ENCODE results near the gene RXRB. TPM values are rescaled to one million over a fixed set of nuclear protein-coding genes. Genes with fewer than 3 reads are reported as not detected.

The RXRB gene
- total and polyA plus RNA-seq, 2 donors (not counting 1 experiment from before 2014, with no cell fraction given) = 88.3 to 99.9 TPM

- Histone ChIP-seq H3K4me1 (ENCODE audit: control insufficient read depth in 2 of 2, insufficient read depth in 2 of 2, low read length in 2 of 2) (peaks cover 23 to 42% of the 10 kb centered on the region in 2 donors), H3K9ac (ENCODE audit: low read length) (no peak overlapping the region), H3K27ac (ENCODE audit: low read length in 2 of 2) (no peak overlapping the region), H3K27me3 (replicated peaks in 1 of 4; ENCODE audit: control extremely low read depth in 1 of 4, control insufficient read depth in 3 of 4, insufficient read depth in 4 of 4, low read length in 3 of 4) (no peaks in the 10 kb centered on the region), H3K36me3 (replicated peaks in 1 of 2; ENCODE audit: control extremely low read depth in 1 of 2, control insufficient read depth in 1 of 2, extremely low read depth in 1 of 2, insufficient read depth in 2 of 2, low read length in 1 of 2) (peaks cover 0 to 51% of the 10 kb centered on the region in 2 experiments), H3K9me3 (ENCODE audit: control extremely low read depth in 1 of 3, control insufficient read depth in 2 of 3, insufficient read depth in 1 of 3, low read length in 2 of 3) (no peaks in the 10 kb centered on the region), H3K79me2 (ENCODE audit: control insufficient read depth, insufficient read depth, low read length) (peaks cover 51% of the 10 kb centered on the region), H3K4me2 (replicated peaks; ENCODE audit: low read depth, low read length, poor library complexity, severe bottlenecking) (peak overlapping the region; percentile 78), H2AFZ (ENCODE audit: insufficient read depth, low read depth, low read length, poor library complexity, severe bottlenecking) (no peak overlapping the region), H4K20me1 (ENCODE audit: control insufficient read depth, insufficient read depth, low read length, poor library complexity, severe bottlenecking) (peaks cover 25% of the 10 kb centered on the region), H3K4me3 (ENCODE audit: control extremely low read depth in 1 of 5, extremely low read depth in 1 of 5, insufficient read depth in 1 of 5, low read depth in 2 of 5, low read length in 4 of 5) (no peak overlapping the region)
- peaks cover 61% of the 10 kb centered on the region for H3K4me1 Mint-ChIP-seq
- 100% methylated on average over 3 of the region's 6 CpGs for WGBS (ENCODE audit: insufficient coverage)
- CTCF ChIA-PET = interaction anchor here (0.7 to 2.5 kb wide), 15 partner anchors 9 to 206 kb away, joined by 3 to 14 read pairs (median 4); partner anchors contain the start of genes HLA-DOA, RING1, RPS18 and VPS52
- TF ChIP-seq EZH2 (IDR thresholded peaks at IDR 0.05; ENCODE audit: borderline replicate concordance, insufficient read depth, low read depth, low read length, poor library complexity, severe bottlenecking) (no peak), CTCF (IDR thresholded peaks at IDR 0.05) (no peak)
- ATAC-seq (ENCODE audit: low read depth) = no peak
- no peaks in the 10 kb centered on the region for H3K27me3 Mint-ChIP-seq
- no peaks in the 10 kb centered on the region for H3K9me3 Mint-ChIP-seq (ENCODE audit: insufficient read depth)
- POLR2A ChIA-PET = interaction anchor here (0.6 to 1.4 kb wide), 6 partner anchors 10 to 165 kb away, joined by 3 to 8 read pairs (median 6); partner anchors contain the start of genes RING1 and ZBTB22
- no peak overlapping the region for H3K27ac Mint-ChIP-seq
- H3K4me3 Mint-ChIP-seq = peak overlapping the region; percentile 81
- no peak for DNase-seq
- intact Hi-C loops (cut with micrococcal nuclease) = no loop called here
These were observed 2.2 kb downstream of the RXRB start for GRCh38 chr6:33198159-33198852.

All from B cell (primary cell).